NCI-H2196 (cell line): ENCODE data around the gene MMS19.
A peak's percentile ranks its signal among the peaks of the same experiment; 100 is the strongest.
"Not testable (repeated sequence)": the region's sequence is repeated elsewhere in the genome, so short reads cannot be mapped to it uniquely, and the experiment has no call there.

Experiments used
- DNase-seq: peaks from one replicate; lab custom pipeline; 2025; ENCODE audit not compliant: unreplicated experiment; lab: John Stamatoyannopoulos, UW

The MMS19 gene

DNA sequence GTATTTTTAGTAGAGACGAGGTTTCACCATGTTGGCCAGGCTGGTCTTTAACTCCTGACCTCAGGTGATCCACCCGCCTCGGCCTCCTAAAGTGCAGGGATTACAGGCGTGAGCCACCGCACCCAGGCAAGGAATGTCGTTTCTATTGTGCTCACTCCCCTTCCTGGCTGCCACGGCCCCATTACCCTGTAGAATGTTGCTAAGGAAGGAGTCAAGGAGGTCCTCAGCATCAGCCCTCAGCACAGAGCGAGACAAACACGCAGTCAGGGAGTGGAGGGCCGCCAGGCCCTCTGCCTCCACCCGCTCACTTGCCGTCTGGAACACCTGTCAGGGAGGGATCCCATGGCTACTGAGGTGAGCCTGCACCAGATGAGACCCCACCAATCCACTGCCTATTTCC lies 29.4 kb downstream of the MMS19 start:
- DNase-seq: not testable (repeated sequence)

GRCh38 chr10:97468162-97468561 lies 30.1 kb downstream of the MMS19 start:
- peak; percentile 69 for DNase-seq

- DNase-seq: no peak
Measured at GRCh38 chr10:97466755-97467154, 31.5 kb downstream of the MMS19 start.

- no peak for DNase-seq
Measured at GRCh38 chr10:97465982-97466381, 32.2 kb downstream of the MMS19 start.

GRCh38 chr10:97464226-97464625 lies 34.0 kb downstream of the MMS19 start:
- no peak for DNase-seq

DNA sequence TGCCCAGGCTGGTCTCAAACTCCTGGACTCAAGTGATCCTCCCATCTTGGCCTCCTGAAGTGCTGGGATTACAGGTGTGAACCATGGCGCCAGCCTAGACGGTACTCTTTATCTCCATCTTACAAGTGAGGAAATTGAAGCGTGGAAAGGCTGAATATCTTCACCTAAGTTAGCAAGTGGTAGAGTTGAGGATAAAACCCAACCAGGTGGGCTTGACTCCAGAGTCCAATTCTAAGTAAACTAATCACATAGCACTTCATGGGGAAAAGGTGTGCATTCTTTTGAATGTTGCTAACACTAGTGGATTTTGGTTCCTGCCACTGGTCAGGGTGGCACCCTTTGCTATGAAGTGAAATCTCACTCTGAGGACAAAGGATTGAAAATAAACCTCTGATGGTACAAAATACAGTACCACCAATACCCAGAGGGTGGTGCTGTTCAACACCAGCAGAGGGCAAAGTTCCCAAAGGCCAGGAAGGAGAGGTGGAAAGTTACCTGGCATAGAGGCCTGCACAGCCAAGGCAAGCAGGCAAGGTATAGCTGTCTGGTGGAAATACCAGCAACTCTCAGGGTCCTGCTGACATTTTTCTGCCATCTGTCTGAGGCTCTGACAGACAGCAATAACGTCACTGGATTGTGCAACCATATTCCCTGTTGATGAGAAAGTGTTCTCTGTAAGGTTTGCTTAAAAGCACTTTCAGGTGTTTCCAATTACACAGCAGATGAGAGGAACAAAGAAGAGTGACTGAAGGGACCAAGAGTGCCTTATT lies 34.7 kb downstream of the MMS19 start:
- DNase-seq: peak; percentile 50

GRCh38 chr10:97462309-97462708 lies 35.9 kb downstream of the MMS19 start:
- no peak for DNase-seq

GRCh38 chr10:97459933-97460332 lies 38.3 kb downstream of the MMS19 start:
- no peak for DNase-seq

DNA sequence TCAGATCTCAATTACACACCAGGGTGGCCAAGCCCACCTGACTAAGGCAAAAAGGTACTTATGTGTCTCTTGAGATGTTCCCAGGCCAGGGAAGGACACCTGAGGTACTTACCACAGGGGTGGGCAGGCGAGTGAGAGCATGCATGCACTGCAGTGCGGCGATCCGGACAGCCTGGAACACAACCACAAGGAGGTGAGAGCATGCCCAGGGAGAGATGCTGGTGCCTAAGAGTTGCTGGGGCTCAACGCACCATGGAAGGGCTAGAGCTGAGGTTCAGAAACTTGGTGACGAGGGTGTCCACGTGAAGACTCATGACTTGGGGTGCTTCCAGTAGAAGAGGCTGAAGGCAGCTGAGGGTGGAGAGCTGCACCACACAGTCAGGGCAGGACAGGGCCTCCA lies 39.1 kb downstream of the MMS19 start:
- DNase-seq: no peak

GRCh38 chr10:97456686-97457065 lies 41.5 kb downstream of the MMS19 start:
- no peak for DNase-seq

- no peak for DNase-seq
Measured at GRCh38 chr10:97456034-97456685, 42.1 kb downstream of the MMS19 start.

DNA sequence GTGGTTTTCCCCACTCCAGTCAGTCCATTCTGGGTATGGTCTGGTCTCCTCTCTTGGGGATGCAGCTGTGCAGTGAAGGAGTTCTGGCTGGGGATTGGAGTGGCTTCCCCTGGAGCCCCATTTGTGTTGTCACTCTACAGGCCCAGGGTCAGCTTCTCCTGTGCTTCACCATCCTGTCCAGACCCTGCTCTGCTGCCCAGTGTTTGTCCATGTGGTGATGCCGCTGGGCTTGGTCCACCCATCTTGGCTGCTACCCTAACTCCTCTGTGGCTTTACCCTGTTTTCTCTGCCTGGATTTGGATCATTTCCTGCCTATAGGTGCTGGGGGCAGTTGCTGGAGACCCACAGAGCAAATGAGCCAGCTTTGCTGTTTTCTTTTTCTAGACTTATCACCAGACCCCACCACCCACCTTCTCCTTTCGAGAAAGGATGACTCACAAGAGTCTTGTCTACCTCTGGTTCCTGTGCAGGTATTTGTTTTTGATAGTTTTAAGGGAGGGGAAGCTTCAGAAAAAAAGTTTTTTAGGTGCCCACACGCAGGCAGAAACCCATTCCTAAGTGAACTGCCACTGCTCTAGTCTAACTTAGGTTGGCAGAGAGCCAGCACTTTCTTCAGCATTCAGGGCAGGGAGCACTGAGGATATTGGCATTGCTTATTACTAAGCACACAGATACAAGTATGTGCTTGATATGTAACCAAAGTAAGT lies 43.7 kb downstream of the MMS19 start:
- DNase-seq: peak; percentile 1

GRCh38 chr10:97452352-97452751 lies 45.9 kb downstream of the MMS19 start:
- no peak for DNase-seq

- no peak for DNase-seq
Measured at GRCh38 chr10:97451605-97452004, 46.6 kb downstream of the MMS19 start.

DNA sequence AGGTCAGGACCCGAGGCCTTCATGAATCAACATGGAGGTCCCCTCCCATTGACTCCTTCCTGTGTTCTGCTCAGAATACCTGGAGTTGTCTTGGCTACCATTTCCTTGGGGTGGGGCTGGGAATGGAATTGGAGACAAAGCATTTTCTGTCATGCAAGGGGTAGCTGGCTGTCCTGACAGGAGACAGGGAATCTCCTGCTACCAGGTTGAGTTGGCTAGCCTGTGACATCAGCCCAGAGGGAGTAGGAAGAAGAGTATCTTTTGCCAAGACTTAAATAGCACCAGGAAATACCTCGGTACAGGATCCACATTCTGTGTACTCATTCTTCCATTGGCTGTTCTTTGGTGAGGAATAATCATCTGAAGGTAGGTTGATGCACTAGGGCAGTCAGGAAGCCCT lies 47.4 kb downstream of the MMS19 start:
- no peak for DNase-seq

DNA sequence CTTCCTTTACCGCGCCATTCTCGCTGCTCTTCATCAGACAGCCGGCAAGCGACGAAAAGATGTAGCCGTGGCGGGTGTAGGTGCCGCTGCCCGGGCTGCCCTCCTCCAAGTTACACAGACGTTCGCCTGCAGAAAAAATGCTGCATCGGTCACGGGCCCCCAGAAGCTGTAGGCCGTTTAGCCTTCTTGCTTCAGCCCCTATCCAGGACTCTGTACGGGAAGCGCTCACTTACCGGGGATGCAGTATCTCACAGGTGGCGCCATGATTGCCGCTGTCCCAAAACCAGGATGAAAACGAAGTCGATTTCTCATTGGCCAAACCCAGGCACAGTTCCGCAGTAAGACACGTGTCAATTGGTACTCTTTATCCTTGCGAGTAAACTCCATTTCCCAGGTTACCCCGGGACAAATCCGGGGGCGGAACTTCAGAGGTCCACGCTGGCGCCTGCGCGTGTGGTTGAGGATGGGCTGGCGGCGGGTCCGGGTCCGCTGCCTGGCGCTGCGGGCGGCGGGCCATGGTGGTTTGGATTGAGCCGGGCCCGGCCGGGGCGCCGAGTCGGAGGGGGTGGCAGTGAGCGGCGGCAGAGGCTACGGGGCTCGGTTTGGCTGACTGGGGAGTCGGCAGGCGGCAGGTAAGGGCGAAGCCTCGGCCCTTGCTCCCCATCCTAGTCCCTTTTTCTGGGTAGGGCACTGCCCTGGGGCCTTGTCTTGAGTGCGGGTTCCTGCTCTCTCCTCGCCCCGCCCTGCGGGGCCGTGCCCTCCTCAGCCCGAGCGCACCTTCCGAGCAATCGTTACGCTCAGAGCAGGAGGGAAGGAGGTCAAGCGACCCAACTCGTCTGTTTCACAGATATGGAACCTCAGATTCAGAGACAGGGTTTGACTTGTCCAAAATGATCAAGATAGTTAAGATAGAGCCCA lies 52.2 kb downstream of the MMS19 start, which contains the start of the genes EXOSC1 and ZDHHC16:
Gene EXOSC1, minus strand, starts transcription at position 285 of the 918 bp plus-strand sequence. Its CDS starts 21 bp downstream, at position 264.
Gene ZDHHC16, plus strand, starts transcription at position 454 of the 918 bp plus-strand sequence. CDS start 5,501 bp downstream, outside the sequence.
- DNase-seq: peak; percentile 79

DNA sequence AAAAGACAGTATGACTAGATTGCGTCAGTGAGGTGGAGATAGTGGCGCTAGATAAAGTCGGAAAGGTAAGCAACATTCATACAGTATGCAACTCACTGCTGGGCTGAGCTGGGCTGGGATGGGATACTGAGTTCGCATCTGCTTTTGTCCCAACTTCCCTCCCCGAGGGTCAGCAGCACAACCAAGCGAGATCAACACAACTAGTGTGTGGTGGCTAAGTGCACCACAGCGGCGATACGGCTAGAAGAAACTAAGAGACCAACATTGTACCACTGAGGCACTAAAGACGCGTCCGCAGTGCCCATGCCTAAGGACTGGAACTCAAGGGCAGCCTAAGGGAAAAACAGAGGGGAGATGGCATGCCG lies 52.9 kb downstream of the MMS19 start:
- no peak for DNase-seq

- no peak for DNase-seq
Measured at GRCh38 chr10:97444212-97444611, 54.0 kb downstream of the MMS19 start.

- no peak for DNase-seq
Measured at GRCh38 chr10:97442277-97442676, 55.9 kb downstream of the MMS19 start.

DNA sequence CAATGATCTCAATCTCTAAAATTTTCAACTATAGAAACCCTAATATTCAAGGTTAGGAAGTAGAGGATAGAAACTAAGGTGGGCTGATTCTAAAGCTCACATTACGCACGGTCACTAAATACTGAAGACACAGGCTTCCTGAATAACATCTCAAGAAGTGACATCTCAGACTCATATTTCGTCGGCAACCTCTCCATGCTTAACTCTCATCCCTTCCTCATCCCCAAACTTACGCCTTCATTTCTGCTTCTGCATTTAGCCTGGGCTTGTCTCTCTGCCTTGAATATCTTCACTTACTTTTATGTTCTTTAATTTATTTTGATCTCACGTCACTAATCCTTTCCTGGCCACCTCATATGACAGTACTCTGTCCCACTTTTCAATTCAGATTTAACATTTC lies 63.0 kb downstream of the MMS19 start:
- DNase-seq: no peak

- DNase-seq: no peak
Measured at GRCh38 chr10:97434557-97434956, 63.7 kb downstream of the MMS19 start.
